GM13976 (cell line): Measurements from ENCODE around the gene CALHM5.

ENCODE experiments used
- DNase-seq: peaks from one replicate; pipeline ENCODE4 v3.0.0; 2012; ENCODE audit warnings: low spot score
- CTCF ChIP-seq: IDR thresholded peaks from 2 replicates; pipeline ENCODE4 v1.5.1; 2012; ENCODE audit warnings: borderline replicate concordance, mild to moderate bottlenecking; ENCODE audit not compliant: insufficient read depth; ENCODE audit errors: extremely low read depth, missing control alignments, control extremely low read depth
- in situ Hi-C: fragments of 300-500 bp; cut with MboI; formaldehyde crosslinking; loops from one replicate; pipeline ENCODE4 v1.12.0; 2022; ENCODE audit warnings: low sequenced_read_pairs, mixed read lengths, inconsistent platforms; ENCODE audit not compliant: unreplicated experiment

Gene CALHM5

GRCh38 chr6:116500969-116501433, 10.4 kb upstream of the CALHM5 start:
- in situ Hi-C loops, result no loop called here
- DNase-seq, result no peak
- no peak for TF ChIP-seq CTCF

- TF ChIP-seq CTCF, result no peak
- in situ Hi-C loops, result no loop called here
- DNase-seq, result no peak
Measured at GRCh38 chr6:116507324-116507723, 4.1 kb upstream of the CALHM5 start.

GRCh38 chr6:116508527-116508926, 2.9 kb upstream of the CALHM5 start:
- DNase-seq, result no peak
- no peak for TF ChIP-seq CTCF
- in situ Hi-C loops, result no loop called here

GRCh38 chr6:116512111-116512559, 696 bp downstream of the CALHM5 start:
- in situ Hi-C loops, result no loop called here
- TF ChIP-seq CTCF, result no peak
- DNase-seq, result no peak

GRCh38 chr6:116512734-116513133, 1.3 kb downstream of the CALHM5 start:
- no peak for TF ChIP-seq CTCF
- DNase-seq, result no peak
- in situ Hi-C loops, result no loop called here

GRCh38 chr6:116513224-116513875, 1.9 kb downstream of the CALHM5 start:
- no peak for TF ChIP-seq CTCF
- in situ Hi-C loops, result no loop called here
- no peak for DNase-seq
